NCI-H1417 (cell line): Measurements from ENCODE around the gene TMSB15A.
"Not testable (repeated sequence)": the region's sequence is repeated elsewhere in the genome, so short reads cannot be mapped to it uniquely, and the experiment has no call there.

ENCODE experiments used
- DNase-seq, 3 experiments: peaks; one replicate each; lab custom pipeline; 2025; lab: John Stamatoyannopoulos, UW

TMSB15A gene

GRCh38 chrX:102515975-102516941, at the start of gene TMSB15A:
Gene TMSB15A, minus strand, starts transcription at chrX:102516739.
- DNase-seq: peak; percentile 53 to 92 (median 88)

- DNase-seq: no peak
These were observed 44.0 kb upstream of the TMSB15A start for GRCh38 chrX:102560423-102561068.

- DNase-seq: no peak
These were observed 42.1 kb upstream of the TMSB15A start for GRCh38 chrX:102558607-102559006.

- DNase-seq: no peak
These were observed 31.7 kb upstream of the TMSB15A start for GRCh38 chrX:102548231-102548630.

GRCh38 chrX:102546828-102547493, 30.4 kb upstream of the TMSB15A start:
- DNase-seq: peak; percentile 14 to 82 (median 81)

- peak in 1 of 3 experiments; percentile 33 for DNase-seq
These were observed 29.6 kb upstream of the TMSB15A start for GRCh38 chrX:102546175-102546574.

GRCh38 chrX:102535958-102536357, 19.4 kb upstream of the TMSB15A start:
- no peak for DNase-seq

- peak; percentile 4 to 74 (median 61) for DNase-seq
These were observed 787 bp upstream of the TMSB15A start for GRCh38 chrX:102517326-102517725.

GRCh38 chrX:102514536-102514935, 2.0 kb downstream of the TMSB15A start:
- no peak for DNase-seq

GRCh38 chrX:102498732-102499131, 17.8 kb downstream of the TMSB15A start:
- no peak for DNase-seq

GRCh38 chrX:102491766-102492165, 24.8 kb downstream of the TMSB15A start:
- no peak for DNase-seq

- not testable (repeated sequence) for DNase-seq
These were observed 37.8 kb downstream of the TMSB15A start for GRCh38 chrX:102478765-102479164.

- DNase-seq: not testable (repeated sequence)
These were observed 44.7 kb downstream of the TMSB15A start, which contains the start of gene TCP11X2 for GRCh38 chrX:102471762-102472220. Gene TCP11X2, minus strand, starts transcription at chrX:102471812.

GRCh38 chrX:102470215-102470614, 46.3 kb downstream of the TMSB15A start:
- not testable (repeated sequence) for DNase-seq
